Mucosa of descending colon (tissue), 3 donors: ENCODE measurements around the gene IMPDH2. TPM values are rescaled to one million over a fixed set of nuclear protein-coding genes. Genes with fewer than 3 reads are reported as not detected.

Source experiments
- ATAC-seq: fragments of 200-7000 bp; cut with Tn5 transposase; one replicate; pipeline ENCODE4 v1.9.1; 2020; ENCODE audit warnings: mild to moderate bottlenecking, moderate library complexity
- DNase-seq, 3 donors: peaks; one replicate each; pipeline ENCODE4 v3.0.0-alpha.2; 2020
- H3K36me3 ChIP-seq: fragments of 200-600 bp; one replicate; pipeline ENCODE4 v1.8.0; 2021; ENCODE audit warnings: low read depth, mild to moderate bottlenecking
- H3K4me1 ChIP-seq: fragments of 200-600 bp; one replicate; pipeline ENCODE4 v1.8.0; 2021; ENCODE audit warnings: low read depth, mild to moderate bottlenecking
- H3K4me3 ChIP-seq: fragments of 200-600 bp; one replicate; pipeline ENCODE4 v1.8.0; 2021; ENCODE audit warnings: mild to moderate bottlenecking
- H3K9me3 ChIP-seq: fragments of 200-600 bp; one replicate; pipeline ENCODE4 v1.8.0; 2021; ENCODE audit warnings: mild to moderate bottlenecking
- intact Hi-C, 2 donors: fragments of 100-400 bp; cut with DNase I in 1 of 2; cut with micrococcal nuclease in 1 of 2; formaldehyde crosslinking; loops; one replicate each; pipeline versions ENCODE4 v1.11.0 to v1.11.1; 2022; cut with DNase I, micrococcal nuclease
- total RNA-seq, 3 donors: library from RNA; stranded (reverse); fragmentation: NEBNext Ultra II Directional in 2 of 3; extraction: Animal tissue kit (Norgen Biotek cat#: 25700) in 2 of 3; gene quantifications; one replicate each; pipeline versions ENCODE4 v1.2.1 to v1.2.4, GENCODE V29; 2021 to 2023
- TF ChIP-seq, protein P1 (sequence below): fragments of 200-600 bp; IDR thresholded peaks from one replicate; pipeline ENCODE4 v1.8.0; 2022; ENCODE audit warnings: antibody characterized with exemption, mild to moderate bottlenecking
- donor health status: DM: no; HTN: no; CAD: no; lungs with moderate emphysema.
- donor health status: DM: no; HTN: no; CAD: no.
- donor health status: DM: no; HTN: yes; CAD: no.

Gene IMPDH2
- total RNA-seq, 3 donors from 2014 or later, result 113 to 146 (median 114) TPM

- DNase-seq (peak in 2 of 3 donors; percentile 8 to 34), ATAC-seq (no peak)
- Histone ChIP-seq H3K9me3 (no peaks in the 10 kb centered on the region), H3K36me3 (peaks cover 8% of the 10 kb centered on the region), H3K4me3 (no peak overlapping the region), H3K4me1 (peaks cover 32% of the 10 kb centered on the region)
- intact Hi-C loops, result no loop called here
- TF ChIP-seq, protein P1, sequence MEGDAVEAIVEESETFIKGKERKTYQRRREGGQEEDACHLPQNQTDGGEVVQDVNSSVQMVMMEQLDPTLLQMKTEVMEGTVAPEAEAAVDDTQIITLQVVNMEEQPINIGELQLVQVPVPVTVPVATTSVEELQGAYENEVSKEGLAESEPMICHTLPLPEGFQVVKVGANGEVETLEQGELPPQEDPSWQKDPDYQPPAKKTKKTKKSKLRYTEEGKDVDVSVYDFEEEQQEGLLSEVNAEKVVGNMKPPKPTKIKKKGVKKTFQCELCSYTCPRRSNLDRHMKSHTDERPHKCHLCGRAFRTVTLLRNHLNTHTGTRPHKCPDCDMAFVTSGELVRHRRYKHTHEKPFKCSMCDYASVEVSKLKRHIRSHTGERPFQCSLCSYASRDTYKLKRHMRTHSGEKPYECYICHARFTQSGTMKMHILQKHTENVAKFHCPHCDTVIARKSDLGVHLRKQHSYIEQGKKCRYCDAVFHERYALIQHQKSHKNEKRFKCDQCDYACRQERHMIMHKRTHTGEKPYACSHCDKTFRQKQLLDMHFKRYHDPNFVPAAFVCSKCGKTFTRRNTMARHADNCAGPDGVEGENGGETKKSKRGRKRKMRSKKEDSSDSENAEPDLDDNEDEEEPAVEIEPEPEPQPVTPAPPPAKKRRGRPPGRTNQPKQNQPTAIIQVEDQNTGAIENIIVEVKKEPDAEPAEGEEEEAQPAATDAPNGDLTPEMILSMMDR, result no peak
These were observed 4.0 kb downstream of the IMPDH2 start for GRCh38 chr3:49025005-49025792.

DNA sequence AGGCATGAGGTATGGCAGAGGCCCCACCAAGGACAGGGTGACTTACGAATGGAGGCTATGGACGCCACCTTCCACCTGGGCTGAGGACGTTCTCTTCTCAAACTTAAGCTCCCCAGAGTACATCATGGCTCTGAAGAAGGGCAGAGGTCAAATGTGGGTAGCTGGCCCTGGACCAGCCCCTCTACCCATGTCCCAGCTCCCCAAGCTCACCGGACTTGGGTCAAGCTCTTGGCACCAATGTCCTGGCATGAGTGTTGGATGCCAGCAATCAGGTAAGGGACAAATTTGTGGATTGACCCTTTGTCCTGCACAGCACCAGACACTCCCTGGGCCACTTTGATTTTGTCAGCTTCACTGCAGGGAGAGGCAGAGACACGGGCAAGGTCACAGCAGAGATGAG lies 4.7 kb downstream of the IMPDH2 start:
- no peak overlapping the region for H3K4me3 ChIP-seq
- ATAC-seq, result no peak
- H3K36me3 ChIP-seq, result peaks cover 8% of the 10 kb centered on the region
- no peaks in the 10 kb centered on the region for H3K9me3 ChIP-seq
- TF ChIP-seq, protein P1, result no peak
- no peak for DNase-seq
- intact Hi-C loops, result no loop called here
- H3K4me1 ChIP-seq, result peaks cover 34% of the 10 kb centered on the region

GRCh38 chr3:49023775-49024174 lies 5.4 kb downstream of the IMPDH2 start:
- H3K4me3 ChIP-seq, result no peak overlapping the region
- DNase-seq, result no peak
- TF ChIP-seq, protein P1, result no peak
- no peaks in the 10 kb centered on the region for H3K9me3 ChIP-seq
- intact Hi-C loops, result no loop called here
- peaks cover 37% of the 10 kb centered on the region for H3K4me1 ChIP-seq
- peaks cover 8% of the 10 kb centered on the region for H3K36me3 ChIP-seq
- ATAC-seq, result no peak

DNA sequence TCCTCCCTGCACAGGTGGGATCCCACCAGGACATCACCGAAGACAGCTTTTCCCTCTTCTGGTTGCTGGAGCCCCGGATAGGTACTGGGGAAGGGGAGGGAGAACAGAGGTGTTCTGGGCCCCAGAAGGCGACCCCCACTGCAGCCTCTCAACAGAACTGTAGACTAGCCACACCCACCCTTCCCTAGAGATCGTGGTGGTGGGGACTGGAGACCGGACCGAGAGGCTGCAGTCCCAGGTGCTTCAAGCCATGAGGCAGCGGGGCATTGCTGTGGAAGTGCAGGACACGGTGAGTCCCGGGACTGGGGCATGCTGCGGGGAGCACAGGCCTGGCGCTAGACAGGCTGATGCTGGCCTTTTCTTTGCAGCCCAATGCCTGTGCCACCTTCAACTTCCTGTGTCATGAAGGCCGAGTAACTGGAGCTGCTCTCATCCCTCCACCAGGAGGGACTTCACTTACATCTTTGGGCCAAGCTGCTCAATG lies 6.5 kb downstream of the IMPDH2 start:
- peak in 2 of 3 donors; percentile 47 to 64 for DNase-seq
- Histone ChIP-seq H3K4me1 (peaks cover 31% of the 10 kb centered on the region), H3K4me3 (peak overlapping the region; percentile 63), H3K9me3 (no peaks in the 10 kb centered on the region), H3K36me3 (peaks cover 8% of the 10 kb centered on the region)
- TF ChIP-seq, protein P1, result no peak
- ATAC-seq, result no peak
- intact Hi-C loops, result no loop called here

GRCh38 chr3:49021813-49022687 lies 7.1 kb downstream of the IMPDH2 start, which contains the start of gene NDUFAF3:
NDUFAF3 (plus strand) TSS chr3:49022121; CDS start chr3:49022145, 24 bp downstream.
- peak; percentile 78 for ATAC-seq
- peak; percentile 94 to 97 (median 96) for DNase-seq
- Histone ChIP-seq H3K36me3 (peaks cover 8% of the 10 kb centered on the region), H3K4me3 (peak within 1 kb of the TSS; percentile 63), H3K9me3 (no peaks in the 10 kb centered on the region), H3K4me1 (peaks cover 38% of the 10 kb centered on the region)
- intact Hi-C loops, result no loop called here
- TF ChIP-seq, protein P1, result peak; percentile 81
